Gastroesophageal sphincter (tissue), 4 donors: ENCODE data around the gene RPLP2. TPM values are rescaled to one million over a fixed set of nuclear protein-coding genes. Genes with fewer than 3 reads are reported as not detected.

Experiments
- ATAC-seq: fragments of 150-250 bp; one replicate; pipeline ENCODE4 v1.9.1; 2016; ENCODE audit warnings: mild to moderate bottlenecking, moderate library complexity
- H3K27ac ChIP-seq, 4 donors: fragments of 200-600 bp; sonication (generic) in 3 of 4; 1 replicate in 3 of 4; 2 replicates in 1 of 4; pipeline ENCODE4 v1.5.1; 2016 to 2019
- H3K27me3 ChIP-seq: fragments of 200-600 bp; sonication (generic); one replicate; pipeline ENCODE4 v1.5.1; 2019
- H3K36me3 ChIP-seq, 2 donors: fragments of 200-600 bp; sonication (generic); one replicate each; pipeline ENCODE4 v1.5.1; 2019; ENCODE audit warnings: control low read depth in 1 of 2
- H3K4me1 ChIP-seq, 3 donors: fragments of 200-600 bp; sonication (generic); 1 replicate in 2 of 3; 2 replicates in 1 of 3; pipeline ENCODE4 v1.5.1; 2016 to 2019; ENCODE audit warnings: control low read depth in 2 of 3
- H3K4me3 ChIP-seq, 2 donors: fragments of 200-600 bp; sonication (generic); one replicate each; pipeline ENCODE4 v1.5.1; 2019; ENCODE audit warnings: mild to moderate bottlenecking in 1 of 2, moderate library complexity in 1 of 2
- H3K9me3 ChIP-seq, 3 donors: fragments of 200-600 bp; sonication (generic); one replicate each; pipeline ENCODE4 v1.5.1; 2017 to 2019; ENCODE audit warnings: control low read depth in 2 of 3
- EP300 ChIP-seq: sonication (generic); formaldehyde crosslinking; IDR thresholded peaks from one replicate; pipeline ENCODE4 v1.6.1; 2017; ENCODE audit warnings: antibody characterized with exemption, mild to moderate bottlenecking
- POLR2A ChIP-seq, 2 donors: fragments of 450-650 bp; IDR thresholded peaks; one replicate each; pipeline ENCODE4 v1.6.1; 2017; ENCODE audit warnings: antibody characterized with exemption in 2 of 2, mild to moderate bottlenecking in 2 of 2, moderate library complexity in 1 of 2
- POLR2AphosphoS5 ChIP-seq: sonication (generic); formaldehyde crosslinking; IDR thresholded peaks from one replicate; pipeline ENCODE4 v1.6.1; 2017; ENCODE audit warnings: antibody characterized with exemption
- WGBS, 2 donors: methylation state at CpG; one replicate each; pipeline ENCODE4 v1.1.5; 2018; ENCODE audit warnings: low coverage in 1 of 2; 5-methylcytosine and 5-hydroxymethylcytosine counted together
- total RNA-seq, 4 donors: library from RNA; depleted of rRNA; stranded (reverse); fragments of >200 nt; gene quantifications; one replicate each; pipeline ENCODE4 v1.1.0, GENCODE V29; 2016
- TF ChIP-seq, protein P1 (sequence below), 4 experiments: fragments of 200-600 bp in 2 of 4; fragments of 450-650 bp in 2 of 4; sonication (generic) in 1 of 4; IDR thresholded peaks; one replicate each; pipeline ENCODE4 v1.5.1; 2017 to 2019; ENCODE audit warnings: antibody characterized with exemption in 4 of 4, mild to moderate bottlenecking in 2 of 4, moderate library complexity in 2 of 4

RPLP2 gene
- total RNA-seq, 4 donors from 2014 or later, result 165 to 880 (median 462) TPM

DNA sequence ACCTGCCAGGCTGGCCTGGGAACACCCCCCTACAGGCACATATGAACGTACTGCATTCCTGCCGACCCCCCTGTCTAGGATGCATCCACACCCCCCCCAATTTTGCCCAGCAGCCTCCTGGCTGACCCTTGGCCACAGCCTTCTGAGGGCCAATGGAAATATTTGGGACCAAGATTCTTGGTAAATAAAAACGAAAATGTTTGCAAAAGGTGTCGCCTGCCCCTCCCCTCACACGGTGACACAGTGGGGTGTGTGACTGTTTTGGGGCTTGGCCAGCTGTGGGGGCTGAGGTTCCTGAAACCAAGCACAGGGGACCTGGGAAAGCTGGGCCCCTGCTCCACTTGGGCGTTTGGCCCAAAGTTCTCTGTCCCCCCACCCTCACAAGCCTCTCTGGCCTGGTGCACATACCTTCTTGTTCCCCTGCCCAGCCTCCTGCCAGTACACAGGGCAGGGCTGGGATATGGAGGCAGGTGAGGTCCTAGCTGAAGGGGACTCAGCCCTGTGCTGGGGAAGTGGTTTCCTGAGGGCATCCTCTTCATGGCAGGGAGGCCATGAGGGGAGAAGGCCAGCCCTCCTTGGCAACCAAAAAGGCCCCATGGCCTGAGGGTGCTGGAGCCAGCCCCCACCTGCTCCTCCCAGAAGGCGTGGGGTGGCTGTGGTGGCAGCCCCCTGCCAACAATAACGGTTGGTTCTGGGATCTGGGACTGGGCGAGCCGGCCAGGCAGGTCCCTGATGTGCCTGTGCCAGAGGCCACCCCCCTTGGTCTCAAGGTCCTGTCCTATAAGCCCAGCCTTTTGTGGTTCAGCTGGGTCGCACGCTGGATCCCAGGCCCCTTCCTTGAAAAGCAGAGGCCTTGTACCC lies 15.8 kb downstream of the RPLP2 start:
- Histone ChIP-seq H3K9me3 (no peaks in the 10 kb centered on the region), H3K27ac (no peak overlapping the region), H3K27me3 (peaks cover 69% of the 10 kb centered on the region), H3K4me3 (no peak overlapping the region), H3K36me3 (peaks cover 0 to 49% of the 10 kb centered on the region in 2 donors), H3K4me1 (peaks cover 0 to 70% (median 40%) of the 10 kb centered on the region in 3 donors)
- no peak for ATAC-seq
- TF ChIP-seq POLR2AphosphoS5 (no peak), POLR2A (IDR thresholded peaks at IDR 0.05) (no peak), EP300 (no peak)
- TF ChIP-seq, protein P1, sequence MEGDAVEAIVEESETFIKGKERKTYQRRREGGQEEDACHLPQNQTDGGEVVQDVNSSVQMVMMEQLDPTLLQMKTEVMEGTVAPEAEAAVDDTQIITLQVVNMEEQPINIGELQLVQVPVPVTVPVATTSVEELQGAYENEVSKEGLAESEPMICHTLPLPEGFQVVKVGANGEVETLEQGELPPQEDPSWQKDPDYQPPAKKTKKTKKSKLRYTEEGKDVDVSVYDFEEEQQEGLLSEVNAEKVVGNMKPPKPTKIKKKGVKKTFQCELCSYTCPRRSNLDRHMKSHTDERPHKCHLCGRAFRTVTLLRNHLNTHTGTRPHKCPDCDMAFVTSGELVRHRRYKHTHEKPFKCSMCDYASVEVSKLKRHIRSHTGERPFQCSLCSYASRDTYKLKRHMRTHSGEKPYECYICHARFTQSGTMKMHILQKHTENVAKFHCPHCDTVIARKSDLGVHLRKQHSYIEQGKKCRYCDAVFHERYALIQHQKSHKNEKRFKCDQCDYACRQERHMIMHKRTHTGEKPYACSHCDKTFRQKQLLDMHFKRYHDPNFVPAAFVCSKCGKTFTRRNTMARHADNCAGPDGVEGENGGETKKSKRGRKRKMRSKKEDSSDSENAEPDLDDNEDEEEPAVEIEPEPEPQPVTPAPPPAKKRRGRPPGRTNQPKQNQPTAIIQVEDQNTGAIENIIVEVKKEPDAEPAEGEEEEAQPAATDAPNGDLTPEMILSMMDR (IDR thresholded peaks at IDR 0.05), result no peak
- 73% methylated on average over 4 of the region's 12 CpGs; no CpG with 5 or more reads in 1 of the 2 donors for WGBS, 2 donors

DNA sequence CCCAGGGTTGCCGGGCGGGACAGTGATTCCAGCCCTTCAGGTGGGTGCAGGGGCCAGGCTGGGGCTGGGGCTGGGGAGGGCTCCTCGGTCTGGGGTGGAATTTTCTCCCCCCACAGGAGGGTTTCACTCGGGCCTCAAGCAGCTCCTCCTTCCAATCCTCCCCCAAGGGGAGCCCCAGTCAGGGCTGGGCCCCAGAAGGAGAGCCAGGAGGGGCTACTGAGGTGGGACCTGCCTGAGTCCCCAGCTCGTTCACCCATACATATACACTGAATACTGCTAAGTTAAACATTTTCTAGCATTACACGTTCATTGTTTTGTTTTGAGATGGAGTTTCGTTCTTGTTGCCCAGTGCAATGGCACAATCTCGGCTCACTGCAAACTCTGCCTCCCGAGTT lies 16.5 kb downstream of the RPLP2 start:
- no peak overlapping the region for H3K27ac ChIP-seq
- TF ChIP-seq EP300 (no peak), POLR2A (IDR thresholded peaks at IDR 0.05) (no peak), POLR2AphosphoS5 (no peak)
- TF ChIP-seq, protein P1 (IDR thresholded peaks at IDR 0.05), result no peak
- H3K36me3 ChIP-seq, result peaks cover 0 to 49% of the 10 kb centered on the region in 2 donors
- no peak overlapping the region for H3K4me3 ChIP-seq
- peaks cover 0 to 70% (median 38%) of the 10 kb centered on the region in 3 donors for H3K4me1 ChIP-seq
- H3K9me3 ChIP-seq, result no peaks in the 10 kb centered on the region
- peaks cover 75% of the 10 kb centered on the region for H3K27me3 ChIP-seq
- 89 to 92% methylated on average over 3 to 9 of the region's 9 CpGs for WGBS, 2 donors
- ATAC-seq, result no peak

DNA sequence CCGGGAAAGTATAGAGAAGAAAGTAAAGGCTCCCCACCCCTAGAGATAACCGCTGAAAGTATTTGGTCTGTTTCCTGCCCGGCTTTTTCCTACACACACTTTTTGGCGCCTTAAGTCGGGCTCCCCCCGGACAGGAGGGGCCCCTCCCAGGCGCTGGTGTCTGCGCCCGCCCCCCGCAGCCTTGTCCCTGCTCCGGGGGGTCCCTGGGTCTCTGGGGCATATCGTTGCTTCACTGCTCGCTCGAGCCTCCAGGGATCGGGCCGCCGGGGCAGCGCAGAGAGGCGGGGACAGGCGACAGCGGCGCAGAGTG lies 17.0 kb downstream of the RPLP2 start:
- H3K27me3 ChIP-seq, result peaks cover 81% of the 10 kb centered on the region
- TF ChIP-seq POLR2AphosphoS5 (no peak), EP300 (no peak), POLR2A (IDR thresholded peaks at IDR 0.05) (no peak)
- TF ChIP-seq, protein P1 (IDR thresholded peaks at IDR 0.05), result no peak
- ATAC-seq, result no peak

DNA sequence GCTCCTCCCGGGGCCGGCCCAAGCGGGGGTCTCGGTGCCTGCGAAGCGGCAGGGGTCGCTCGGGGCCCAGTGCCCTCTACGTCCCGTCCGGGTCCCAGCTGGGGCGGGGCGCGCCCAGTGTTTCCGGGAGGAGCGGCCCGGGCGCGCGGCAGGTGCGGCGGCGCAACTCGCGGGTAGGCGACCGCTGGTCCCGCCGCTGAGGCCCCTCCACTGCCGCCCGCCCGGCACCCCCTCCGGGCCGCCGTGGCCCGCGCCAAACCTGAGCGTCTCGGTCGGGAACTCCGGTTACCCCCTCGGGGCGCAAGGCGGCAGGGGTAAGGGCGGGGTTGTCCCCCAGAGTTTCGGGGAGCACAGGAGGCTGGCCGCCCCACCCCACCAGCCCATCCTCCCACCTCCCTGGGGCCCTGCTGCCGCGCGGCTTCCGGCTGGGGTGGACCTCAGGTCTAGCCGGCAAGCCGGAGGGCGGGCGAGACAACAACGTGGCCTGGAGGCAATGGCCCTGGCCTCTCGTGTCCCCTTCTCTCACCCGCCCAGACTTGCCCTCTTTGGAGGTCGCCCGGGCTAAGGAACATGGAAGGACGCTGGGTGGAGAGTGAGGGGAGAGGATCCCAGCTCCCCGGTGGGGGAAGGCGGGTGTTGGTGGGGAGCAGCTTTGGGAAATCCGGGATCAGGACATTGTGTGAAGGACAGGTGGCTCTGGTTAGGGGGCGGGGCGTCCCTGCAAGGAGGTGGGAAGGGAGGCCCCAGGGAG lies 17.6 kb downstream of the RPLP2 start:
- peak overlapping the region in 3 of 4 donors; percentile 53 to 67 (median 60) for H3K27ac ChIP-seq
- H3K4me3 ChIP-seq, result peak overlapping the region in 1 of 2 donors; percentile 46
- H3K36me3 ChIP-seq, result peaks cover 0 to 39% of the 10 kb centered on the region in 2 donors
- WGBS, 2 donors, result 11 to 40% methylated on average over 2 of the region's 66 CpGs
- no peak for TF ChIP-seq EP300
- TF ChIP-seq, protein P1 (IDR thresholded peaks at IDR 0.05), result no peak
- no peak for TF ChIP-seq POLR2AphosphoS5
- TF ChIP-seq POLR2A (IDR thresholded peaks at IDR 0.05), result no peak
- peaks cover 0 to 70% (median 36%) of the 10 kb centered on the region in 3 donors for H3K4me1 ChIP-seq
- ATAC-seq, result no peak
- peaks cover 86% of the 10 kb centered on the region for H3K27me3 ChIP-seq
- no peaks in the 10 kb centered on the region for H3K9me3 ChIP-seq

More for the DNA sequence above, 17.0 kb downstream of the RPLP2 start:
- Histone ChIP-seq H3K9me3 (no peaks in the 10 kb centered on the region), H3K27ac (peak overlapping the region in 3 of 4 donors; percentile 53 to 67 (median 60)), H3K4me1 (peaks cover 0 to 70% (median 32%) of the 10 kb centered on the region in 3 donors), H3K4me3 (peak overlapping the region in 1 of 2 donors; percentile 46), H3K36me3 (peaks cover 0 to 44% of the 10 kb centered on the region in 2 donors)
- 20% methylated on average over 1 of the region's 22 CpGs; no CpG with 5 or more reads in 1 of the 2 donors for WGBS, 2 donors
